Activated naive CD4-positive, alpha-beta T cell treated with anti-CD3 and anti-CD28 coated beads, Interleukin-2, amount 50 U/mL, for 72 hours (primary cell): ENCODE measurements around the gene ALKBH3. TPM values are rescaled to one million over a fixed set of nuclear protein-coding genes. Genes with fewer than 3 reads are reported as not detected.

ENCODE experiments used
- ATAC-seq, 2 donors: fragments of 150-1000 bp; cut with Tn5 transposase; 2 replicates each; pipeline ENCODE4 v1.10.0; 2021; ENCODE audit warnings: mild to moderate bottlenecking in 2 of 2, moderate library complexity in 2 of 2
- DNase-seq, 2 donors: peaks; one replicate each; pipeline ENCODE4 v3.0.0; 2021 to 2022; ENCODE audit warnings: low spot score in 2 of 2
- H3K27ac Mint-ChIP-seq, 2 donors: one replicate each; pipeline ENCODE4 v1.8.0; 2022; ENCODE audit warnings: mild to moderate bottlenecking in 2 of 2, mixed read lengths in 2 of 2
- H3K36me3 Mint-ChIP-seq, 2 donors: one replicate each; pipeline ENCODE4 v1.8.0; 2022; ENCODE audit warnings: mixed read lengths in 2 of 2
- H3K9me3 Mint-ChIP-seq, 2 donors: one replicate each; pipeline ENCODE4 v1.8.0; 2022; ENCODE audit warnings: mixed read lengths in 2 of 2
- total RNA-seq, 2 donors: library from RNA; stranded (reverse); gene quantifications; one replicate each; pipeline ENCODE4 v1.2.3, GENCODE V29; 2022

The ALKBH3 gene
- 10 to 100 TPM; 35.5 to 42.3 TPM for total RNA-seq

DNA sequence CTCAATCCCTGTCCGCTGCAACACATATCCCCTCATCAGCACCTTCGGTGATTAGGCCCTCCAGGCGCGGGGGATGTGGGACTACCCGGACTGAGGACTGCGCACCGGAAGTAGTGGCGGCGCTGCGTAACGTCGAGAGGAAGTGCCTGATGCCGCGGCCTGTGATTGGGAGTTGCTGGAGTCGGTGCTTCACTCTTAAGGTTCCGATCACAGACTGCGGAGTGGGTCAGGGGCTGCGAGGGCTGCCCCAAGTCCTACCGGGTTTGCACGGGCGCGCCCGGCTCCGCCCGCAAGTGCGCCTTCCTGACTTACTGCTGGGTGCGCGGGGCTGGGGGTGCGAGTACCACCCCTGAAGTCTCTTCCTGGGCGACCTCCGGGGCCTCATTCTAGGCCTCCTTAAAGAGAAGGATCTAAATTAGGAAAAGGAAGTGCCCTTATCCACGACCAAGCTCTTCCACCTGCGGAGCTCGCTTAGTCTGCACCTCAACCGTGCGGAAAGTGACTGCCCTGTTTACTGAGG is at the start of gene ALKBH3:
Gene ALKBH3, plus strand, starts transcription at position 192 of the 520 bp plus-strand sequence. CDS start 1,822 bp downstream, outside the sequence.
- H3K36me3 Mint-ChIP-seq = peaks cover 26% of the 10 kb centered on the region in 2 donors
- DNase-seq (peak; percentile 88 to 90), ATAC-seq (peak; percentile 100)
- peak within 1 kb of the TSS; percentile 95 to 97 for H3K27ac Mint-ChIP-seq
- peaks cover 0 to 4% of the 10 kb centered on the region in 2 donors for H3K9me3 Mint-ChIP-seq

- peak overlapping the region in 1 of 2 donors; percentile 71 for H3K27ac Mint-ChIP-seq
- no peaks in the 10 kb centered on the region for H3K9me3 Mint-ChIP-seq
- peak; percentile 100 for ATAC-seq
- H3K36me3 Mint-ChIP-seq = no peaks in the 10 kb centered on the region
- DNase-seq = peak; percentile 44 to 60
Observed at GRCh38 chr11:43830928-43831440, 49.6 kb upstream of the ALKBH3 start.

- H3K36me3 Mint-ChIP-seq = no peaks in the 10 kb centered on the region
- no peak overlapping the region for H3K27ac Mint-ChIP-seq
- ATAC-seq (no peak), DNase-seq (no peak)
- H3K9me3 Mint-ChIP-seq = no peaks in the 10 kb centered on the region
Observed at GRCh38 chr11:43832536-43832935, 48.1 kb upstream of the ALKBH3 start.

DNA sequence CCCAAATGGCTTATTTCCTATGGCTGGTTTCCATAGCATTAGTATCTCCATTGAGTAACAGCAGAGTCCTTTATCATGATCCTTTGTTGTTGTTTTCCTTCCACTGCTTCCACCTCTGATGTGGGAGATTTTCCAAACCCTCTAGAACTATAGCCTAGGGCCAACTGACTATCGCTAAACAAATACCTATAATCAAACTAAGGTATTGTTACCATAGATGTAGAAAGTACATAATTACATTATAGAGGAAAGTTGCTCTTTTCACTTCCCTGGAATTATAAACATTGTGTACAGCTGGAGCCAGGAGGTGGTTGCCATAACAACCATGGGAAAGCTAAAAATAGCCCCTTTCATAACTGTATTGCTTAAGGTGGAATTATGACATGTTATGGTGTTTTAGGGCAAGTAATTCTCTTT is 47.0 kb upstream of the ALKBH3 start:
- H3K36me3 Mint-ChIP-seq = no peaks in the 10 kb centered on the region
- H3K27ac Mint-ChIP-seq = no peak overlapping the region
- DNase-seq (no peak), ATAC-seq (no peak)
- no peaks in the 10 kb centered on the region for H3K9me3 Mint-ChIP-seq

GRCh38 chr11:43834286-43834685 is 46.3 kb upstream of the ALKBH3 start:
- Mint-ChIP-seq H3K36me3 (peaks cover 0 to 2% of the 10 kb centered on the region in 2 donors), H3K27ac (no peak overlapping the region), H3K9me3 (no peaks in the 10 kb centered on the region)
- DNase-seq = no peak
- no peak for ATAC-seq

DNA sequence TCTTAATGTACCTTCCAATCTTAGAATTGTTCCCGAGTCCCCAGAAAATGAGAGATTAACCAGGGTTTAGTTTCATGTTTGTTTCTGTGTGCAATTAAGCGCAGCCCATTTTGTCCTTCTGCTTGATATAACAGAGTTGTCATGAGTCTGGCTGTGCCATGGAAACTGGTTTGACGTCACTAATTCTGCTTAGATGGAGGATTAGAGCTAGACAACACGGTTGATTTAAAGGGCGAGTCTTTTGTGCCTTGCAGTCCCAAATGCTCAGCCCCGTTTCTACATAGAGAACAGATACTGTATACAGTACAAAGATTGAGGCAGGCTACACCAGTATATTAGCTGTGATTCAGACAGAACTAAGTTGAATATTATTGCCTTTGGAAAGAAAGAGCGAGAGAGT is 45.5 kb upstream of the ALKBH3 start:
- DNase-seq = no peak
- H3K36me3 Mint-ChIP-seq = peaks cover 0 to 6% of the 10 kb centered on the region in 2 donors
- H3K27ac Mint-ChIP-seq = no peak overlapping the region
- no peaks in the 10 kb centered on the region for H3K9me3 Mint-ChIP-seq
- no peak for ATAC-seq

GRCh38 chr11:43837879-43838278 is 42.8 kb upstream of the ALKBH3 start:
- Mint-ChIP-seq H3K27ac (no peak overlapping the region), H3K36me3 (peaks cover 0 to 6% of the 10 kb centered on the region in 2 donors), H3K9me3 (no peaks in the 10 kb centered on the region)
- ATAC-seq (no peak), DNase-seq (no peak)

GRCh38 chr11:43842021-43842420 is 38.6 kb upstream of the ALKBH3 start:
- no peak for ATAC-seq
- DNase-seq = no peak
- Mint-ChIP-seq H3K36me3 (peaks cover 0 to 6% of the 10 kb centered on the region in 2 donors), H3K9me3 (no peaks in the 10 kb centered on the region), H3K27ac (no peak overlapping the region)

DNA sequence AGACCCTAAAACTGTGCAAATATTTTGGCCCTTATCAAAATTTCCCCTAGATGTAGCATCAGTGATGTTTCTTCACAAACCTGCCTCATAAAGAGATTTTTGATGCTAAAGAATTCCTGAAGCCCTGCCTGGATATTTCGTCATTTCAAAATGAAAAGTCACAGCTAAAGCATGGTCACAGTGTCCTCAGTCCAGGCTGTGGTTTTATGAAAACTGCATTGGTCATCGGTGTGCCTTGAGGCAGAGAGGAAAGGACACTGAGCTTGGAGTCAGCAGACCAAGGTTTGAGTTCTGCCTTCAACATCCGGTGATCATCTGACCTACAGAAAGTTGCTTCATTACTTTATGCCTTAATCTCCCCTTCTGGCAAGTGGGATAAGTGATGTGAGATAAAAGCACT is 34.8 kb upstream of the ALKBH3 start:
- no peak overlapping the region for H3K27ac Mint-ChIP-seq
- DNase-seq (no peak), ATAC-seq (no peak)
- H3K9me3 Mint-ChIP-seq = no peaks in the 10 kb centered on the region
- no peaks in the 10 kb centered on the region for H3K36me3 Mint-ChIP-seq

GRCh38 chr11:43852057-43852636 is 28.5 kb upstream of the ALKBH3 start:
- H3K36me3 Mint-ChIP-seq = no peaks in the 10 kb centered on the region
- no peaks in the 10 kb centered on the region for H3K9me3 Mint-ChIP-seq
- H3K27ac Mint-ChIP-seq = no peak overlapping the region
- DNase-seq (peak in 1 of 2 donors; percentile 67), ATAC-seq (peak; percentile 71 to 76)

DNA sequence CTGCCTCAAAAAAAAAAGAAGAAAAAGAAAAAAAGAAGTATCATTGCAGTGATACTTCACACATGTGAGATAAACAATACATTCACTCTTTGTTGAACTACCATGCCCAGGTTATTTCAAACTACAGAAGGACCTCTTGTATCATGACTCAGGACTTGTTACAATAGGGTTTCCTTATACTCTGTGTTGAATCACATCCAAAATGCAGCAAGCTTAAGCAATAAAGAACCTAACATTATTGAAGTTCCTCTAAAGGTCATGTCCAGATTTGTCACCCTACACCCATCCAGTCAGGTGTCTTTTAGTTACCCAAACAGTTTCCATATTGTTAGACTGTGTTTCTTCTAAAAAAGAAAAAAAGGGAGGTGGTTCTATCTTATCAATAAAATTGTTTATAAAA is 26.9 kb upstream of the ALKBH3 start:
- H3K9me3 Mint-ChIP-seq = no peaks in the 10 kb centered on the region
- no peak for DNase-seq
- no peak overlapping the region for H3K27ac Mint-ChIP-seq
- no peaks in the 10 kb centered on the region for H3K36me3 Mint-ChIP-seq
- no peak for ATAC-seq

GRCh38 chr11:43856993-43857392 is 23.6 kb upstream of the ALKBH3 start:
- no peak for ATAC-seq
- peaks cover 0 to 6% of the 10 kb centered on the region in 2 donors for H3K36me3 Mint-ChIP-seq
- no peak overlapping the region for H3K27ac Mint-ChIP-seq
- H3K9me3 Mint-ChIP-seq = peaks cover 0 to 9% of the 10 kb centered on the region in 2 donors
- no peak for DNase-seq

DNA sequence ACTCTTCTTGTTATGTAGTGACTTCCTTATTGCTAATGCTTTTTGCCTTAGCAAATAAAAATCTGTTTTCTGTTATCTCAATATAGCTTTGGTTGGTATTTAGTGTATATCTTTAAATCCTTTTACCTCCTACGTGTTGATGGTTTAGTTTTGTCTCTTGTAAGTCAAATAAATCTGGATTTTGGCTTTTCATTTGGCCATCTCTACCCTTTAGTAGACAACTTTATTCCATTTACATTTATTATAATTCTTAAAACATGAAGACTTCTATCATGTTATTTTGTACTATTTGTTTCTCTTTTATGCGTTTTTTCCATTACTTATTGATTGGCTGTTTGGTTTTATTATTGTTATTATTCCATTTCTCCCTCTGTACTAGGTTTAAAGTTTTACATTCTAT is 19.5 kb upstream of the ALKBH3 start:
- DNase-seq = no peak
- no peak for ATAC-seq
- no peak overlapping the region for H3K27ac Mint-ChIP-seq
- peaks cover 0 to 9% of the 10 kb centered on the region in 2 donors for H3K9me3 Mint-ChIP-seq
- peaks cover 0 to 12% of the 10 kb centered on the region in 2 donors for H3K36me3 Mint-ChIP-seq

DNA sequence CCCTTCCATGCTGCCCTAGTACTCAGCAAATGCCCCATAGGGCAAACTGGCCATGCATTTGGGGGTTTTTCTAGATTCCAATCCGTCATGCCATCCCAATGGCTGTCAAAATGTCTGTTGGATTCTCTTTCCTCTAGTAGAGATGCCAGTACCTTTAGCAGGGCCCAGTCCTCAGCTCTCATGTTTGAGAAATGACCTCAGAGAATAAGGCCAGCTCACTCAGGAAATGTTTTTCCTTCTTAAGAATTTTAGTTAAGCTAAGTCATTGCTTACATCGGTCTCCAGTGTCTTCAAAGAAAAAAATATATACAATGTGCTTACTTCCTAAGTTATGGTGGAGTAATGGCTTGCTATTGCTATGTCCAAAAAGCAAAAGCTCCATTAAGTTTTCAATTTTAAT is 14.1 kb upstream of the ALKBH3 start:
- DNase-seq = no peak
- H3K36me3 Mint-ChIP-seq = peaks cover 5 to 11% of the 10 kb centered on the region in 2 donors

GRCh38 chr11:43866969-43867368 is 13.7 kb upstream of the ALKBH3 start:
- Mint-ChIP-seq H3K27ac (no peak overlapping the region), H3K36me3 (peaks cover 5 to 11% of the 10 kb centered on the region in 2 donors), H3K9me3 (peaks cover 6% of the 10 kb centered on the region in 2 donors)
- no peak for DNase-seq
- no peak for ATAC-seq

More for the DNA sequence above, 14.1 kb upstream of the ALKBH3 start:
- Mint-ChIP-seq H3K9me3 (peaks cover 6% of the 10 kb centered on the region in 2 donors), H3K27ac (no peak overlapping the region)
- ATAC-seq = no peak

DNA sequence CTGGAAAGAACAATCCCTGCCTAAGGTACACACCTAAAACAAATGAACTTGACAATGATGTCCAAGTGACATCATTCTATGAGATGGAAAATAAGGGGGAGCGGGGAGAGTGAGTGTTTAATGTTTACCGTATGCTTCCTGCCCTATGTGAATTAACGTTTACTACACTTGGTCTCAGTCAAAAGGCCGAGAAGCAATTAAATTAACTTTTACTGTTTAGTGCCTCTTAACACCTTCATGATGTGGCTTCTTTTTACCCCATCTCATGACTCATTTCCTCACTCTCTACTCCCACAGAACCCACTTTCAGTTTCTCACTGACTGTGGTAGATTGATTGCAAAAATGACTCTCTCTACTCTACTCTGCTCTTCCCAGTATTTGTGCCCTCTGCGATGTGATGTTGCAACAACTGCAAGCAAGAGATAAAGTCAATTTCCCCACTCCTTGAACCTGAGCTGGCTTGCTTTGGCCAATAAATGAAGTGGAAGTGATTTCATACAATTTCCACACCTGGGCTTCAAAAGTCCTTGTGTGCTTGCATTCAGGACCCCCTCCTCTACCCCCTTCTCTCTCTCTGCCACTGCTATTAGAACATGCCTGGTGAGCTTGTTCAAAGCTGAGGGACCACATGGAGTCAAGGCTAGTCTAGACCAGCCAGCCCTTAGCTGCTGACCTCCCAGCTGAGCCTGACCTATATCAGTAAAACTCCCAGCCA is 11.6 kb upstream of the ALKBH3 start:
- peak overlapping the region; percentile 18 to 53 for H3K27ac Mint-ChIP-seq
- peaks cover 11 to 14% of the 10 kb centered on the region in 2 donors for H3K36me3 Mint-ChIP-seq
- peaks cover 6% of the 10 kb centered on the region in 2 donors for H3K9me3 Mint-ChIP-seq
- DNase-seq (peak; percentile 43 to 59), ATAC-seq (peak; percentile 98 to 99)

GRCh38 chr11:43871051-43871450 is 9.6 kb upstream of the ALKBH3 start:
- Mint-ChIP-seq H3K9me3 (peaks cover 6% of the 10 kb centered on the region in 2 donors), H3K36me3 (peaks cover 5 to 14% of the 10 kb centered on the region in 2 donors), H3K27ac (no peak overlapping the region)
- DNase-seq = no peak
- ATAC-seq = no peak
